Esophagus squamous epithelium (tissue), 5 donors: Measurements from ENCODE around the gene PSMG4. TPM values are rescaled to one million over a fixed set of nuclear protein-coding genes. Genes with fewer than 3 reads are reported as not detected.

Experiments used
- DNase-seq: peaks from one replicate; lab custom pipeline; 2025; lab: John Stamatoyannopoulos, UW
- H3K27ac ChIP-seq, 4 donors: fragments of 200-600 bp; sonication (generic); one replicate each; pipeline ENCODE4 v1.5.1; 2016 to 2019; ENCODE audit warnings: mild to moderate bottlenecking in 1 of 4
- H3K27me3 ChIP-seq, 4 donors: fragments of 200-600 bp; sonication (generic); 1 replicate in 3 of 4; 2 replicates in 1 of 4; pipeline versions ENCODE4 v1.5.1 to v1.6.0; 2017 to 2021; ENCODE audit warnings: antibody characterized with exemption in 1 of 4
- H3K36me3 ChIP-seq, 3 donors: fragments of 200-600 bp; sonication (generic); one replicate each; pipeline ENCODE4 v1.5.1; 2016 to 2019
- H3K4me1 ChIP-seq, 3 donors: fragments of 200-600 bp; sonication (generic); one replicate each; pipeline ENCODE4 v1.5.1; 2017 to 2019
- H3K4me3 ChIP-seq, 4 donors: fragments of 200-600 bp; sonication (generic); 1 replicate in 3 of 4; 2 replicates in 1 of 4; pipeline ENCODE4 v1.5.1; 2016 to 2019; ENCODE audit warnings: mild to moderate bottlenecking in 2 of 4, moderate library complexity in 1 of 4
- H3K9me3 ChIP-seq, 3 donors: fragments of 200-600 bp; sonication (generic); one replicate each; pipeline ENCODE4 v1.5.1; 2016 to 2019
- CTCF ChIP-seq, 6 experiments: fragments of 450-650 bp in 4 of 6; fragments of 200-600 bp in 2 of 6; sonication (generic) in 2 of 6; IDR thresholded peaks; one replicate each; pipeline ENCODE4 v1.5.1; 2016 to 2019; ENCODE audit warnings: antibody characterized with exemption in 6 of 6, mild to moderate bottlenecking in 4 of 6, moderate library complexity in 4 of 6
- POLR2A ChIP-seq, 4 donors: fragments of 450-650 bp; IDR thresholded peaks; one replicate each; pipeline ENCODE4 v1.6.1; 2017; ENCODE audit warnings: antibody characterized with exemption in 4 of 4, mild to moderate bottlenecking in 4 of 4, moderate library complexity in 3 of 4
- WGBS, 2 donors: methylation state at CpG; one replicate each; pipeline ENCODE4 v1.1.5; 2018; 5-methylcytosine and 5-hydroxymethylcytosine counted together
- intact Hi-C: fragments of 100-400 bp; cut with DNase I; formaldehyde crosslinking; loops from one replicate; pipeline ENCODE4 v1.15.0; 2022
- total RNA-seq, 4 donors: library from RNA; depleted of rRNA; stranded (reverse); fragments of >200 nt; gene quantifications; one replicate each; pipeline ENCODE4 v1.1.0, GENCODE V29; 2016
- donor health status: DM: yes; HTN: yes; CAD: no.

The PSMG4 gene
- total RNA-seq, 4 donors from 2014 or later: 9.4 to 36.0 (median 14.9) TPM

DNA sequence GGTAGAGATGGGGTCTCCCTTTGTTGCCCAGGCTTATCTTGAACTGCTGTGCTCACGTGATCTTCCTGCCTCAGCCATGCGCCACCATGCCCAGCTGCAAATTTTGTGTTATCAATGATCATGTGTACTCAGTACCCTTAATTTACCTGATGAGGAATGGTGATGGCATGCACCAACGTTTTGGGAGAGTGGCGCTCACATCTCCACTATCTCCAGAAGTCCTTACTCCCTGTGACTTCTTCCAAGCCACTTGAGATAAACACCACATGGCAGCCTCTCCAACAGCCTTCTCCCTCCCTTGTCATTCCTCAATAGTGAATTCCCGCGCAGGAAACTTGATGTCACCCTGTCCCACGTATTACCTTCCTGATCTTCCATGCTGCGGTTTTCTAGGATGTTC is 58.1 kb downstream of the PSMG4 start:
- Histone ChIP-seq H3K9me3 (no peaks in the 10 kb centered on the region), H3K4me1 (peaks cover 0 to 9% (median 0%) of the 10 kb centered on the region in 3 donors), H3K4me3 (no peak overlapping the region), H3K27ac (no peak overlapping the region), H3K36me3 (peaks cover 0 to 78% (median 5%) of the 10 kb centered on the region in 3 donors), H3K27me3 (no peaks in the 10 kb centered on the region)
- intact Hi-C loops: no loop called here
- TF ChIP-seq POLR2A (IDR thresholded peaks at IDR 0.05) (no peak), CTCF (IDR thresholded peaks at IDR 0.05) (no peak)
- DNase-seq: no peak
- 87 to 90% methylated on average over 8 of the region's 8 CpGs for WGBS, 2 donors

Other genes starting within 250 kb of the PSMG4 start
- 10 to 100 TPM; 17.7 to 25.7 (median 20.9) TPM for gene RIPK1, start 190.5 kb upstream of the PSMG4 start, total RNA-seq
- 10 to 100 TPM; 10.1 to 26.0 (median 11.8) TPM for gene BPHL, start 140.2 kb upstream of the PSMG4 start, total RNA-seq
- 100 to 1,000 TPM in 2 of 4 donors, 10 to 100 TPM in 2; 35.9 to 149 (median 93.5) TPM for gene TUBB2A, start 101.4 kb upstream of the PSMG4 start, total RNA-seq
- gene TUBB2B, start 31.3 kb upstream of the PSMG4 start, total RNA-seq: 1 to 10 TPM; 1.6 to 5.0 (median 3.2) TPM
- 10 to 100 TPM; 26.6 to 42.6 (median 37.6) TPM for gene SLC22A23, start 198.1 kb downstream of the PSMG4 start, total RNA-seq